GM19467 (cell line): ENCODE data around the gene PPP1R14C.
"Not testable (repeated sequence)": the region's sequence is repeated elsewhere in the genome, so short reads cannot be mapped to it uniquely, and the experiment has no call there.

Experiments
- ATAC-seq: cut with Tn5 transposase; IDR thresholded peaks from one replicate; pipeline ENCODE4 v1.9.1; 2021; ENCODE audit warnings: mild to moderate bottlenecking, moderate library complexity; ENCODE audit not compliant: unreplicated experiment

The PPP1R14C gene

DNA sequence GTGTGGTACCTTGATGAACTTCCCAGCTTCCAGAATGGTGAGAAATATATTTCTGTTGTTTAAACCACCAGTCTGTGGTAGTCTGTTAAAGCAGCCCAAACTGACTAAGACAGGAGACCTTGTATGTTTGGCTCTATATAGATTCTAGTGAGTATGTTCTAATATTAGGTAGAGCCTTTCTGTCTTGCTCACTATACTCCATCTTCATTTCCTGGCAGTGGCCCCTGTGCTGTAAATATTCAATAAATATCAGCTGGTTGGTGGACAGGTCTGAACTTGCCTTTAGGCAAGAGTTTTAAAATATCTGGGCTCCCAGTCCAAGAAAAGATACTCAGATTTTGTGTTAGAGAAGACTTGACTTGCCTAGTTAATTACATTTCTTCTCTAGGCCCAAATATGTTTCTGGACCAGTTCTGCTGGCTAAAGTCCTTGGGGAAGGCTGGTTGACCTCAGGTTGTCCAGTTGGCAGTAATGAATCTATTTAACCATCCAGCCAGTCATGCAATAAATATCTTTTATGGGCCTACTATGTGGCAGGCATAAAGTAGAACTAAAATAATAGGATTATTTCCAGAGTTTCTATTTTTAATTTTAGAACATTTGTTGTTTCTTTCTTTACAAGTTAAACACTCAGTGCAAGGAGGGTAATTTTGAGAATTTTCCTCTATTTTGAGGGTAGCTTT lies 22.3 kb downstream of the PPP1R14C start:
- no peak for ATAC-seq

DNA sequence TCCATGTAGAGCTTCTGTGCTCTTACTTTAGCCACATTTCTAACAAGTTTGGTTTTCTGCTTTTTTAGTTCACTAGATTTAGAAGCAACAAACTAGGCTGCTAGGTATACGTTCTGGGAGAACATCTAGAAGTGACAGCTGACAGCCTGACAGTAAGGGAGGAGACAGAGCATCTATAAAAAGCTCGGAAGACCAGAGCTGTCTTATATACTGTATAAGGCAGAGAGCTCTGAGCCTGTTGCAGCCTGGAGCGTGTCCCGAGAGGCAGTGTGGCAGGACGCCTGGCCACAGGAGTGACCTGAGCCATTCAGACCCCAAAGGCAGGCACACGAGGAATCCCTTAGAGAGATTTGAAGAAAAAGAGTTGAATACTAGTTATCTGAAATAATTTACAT lies 24.6 kb downstream of the PPP1R14C start:
- ATAC-seq, result no peak

DNA sequence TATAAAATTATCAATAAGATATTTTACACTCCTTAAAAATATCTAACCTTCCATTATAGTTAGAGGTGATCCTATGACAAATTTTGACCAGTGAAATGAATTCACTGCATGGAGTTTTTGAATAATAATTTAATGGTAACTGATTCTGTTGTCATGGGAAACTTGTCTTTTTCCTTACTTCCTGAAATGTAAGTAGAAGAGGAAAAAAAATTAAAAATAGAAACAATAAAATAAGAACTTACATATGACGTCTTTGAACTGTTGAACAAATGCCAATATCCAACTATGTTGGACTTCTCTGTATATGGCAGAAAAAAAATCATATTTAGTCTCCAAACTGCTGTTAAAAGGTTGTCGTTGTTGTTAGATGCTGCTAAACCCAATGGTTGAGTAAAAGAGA lies 26.3 kb downstream of the PPP1R14C start:
- no peak for ATAC-seq

DNA sequence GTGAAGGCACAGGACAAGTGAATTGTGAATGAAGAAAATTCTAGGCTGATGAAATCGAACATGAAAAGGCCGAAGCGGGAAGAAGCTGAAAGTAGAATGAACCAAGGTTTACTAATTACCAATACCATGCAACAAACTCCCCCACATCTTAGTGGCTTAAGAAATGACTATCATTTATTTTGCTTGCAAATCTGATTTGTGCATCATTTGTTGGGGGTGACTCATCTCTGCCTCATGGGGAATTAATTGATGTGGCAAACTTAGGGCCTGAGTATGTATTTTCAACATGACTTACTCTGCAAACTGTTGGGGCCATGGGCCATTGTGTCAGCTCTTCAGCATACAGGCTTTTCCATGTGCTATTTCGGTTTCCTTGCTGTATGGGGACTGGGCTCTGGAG lies 26.8 kb downstream of the PPP1R14C start:
- no peak for ATAC-seq

DNA sequence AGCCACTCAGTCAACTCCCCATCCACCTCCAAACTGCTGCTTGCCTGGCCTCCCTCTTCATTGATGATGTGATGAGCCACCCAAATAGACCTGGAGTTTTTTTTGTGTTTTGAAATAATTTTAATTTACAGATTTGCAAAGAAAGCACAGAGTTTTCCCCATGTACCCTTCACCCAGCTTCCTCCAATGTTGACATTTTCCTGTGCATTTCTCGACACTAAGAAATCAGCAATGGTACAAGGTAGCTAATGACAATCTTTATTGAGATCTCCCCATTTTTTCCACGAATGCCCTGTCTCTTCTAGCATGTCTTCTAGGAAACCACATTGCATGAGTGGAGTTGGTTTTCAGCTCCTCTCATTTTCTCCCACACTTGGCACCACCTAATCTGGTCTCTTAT lies 30.1 kb downstream of the PPP1R14C start:
- ATAC-seq, result no peak

DNA sequence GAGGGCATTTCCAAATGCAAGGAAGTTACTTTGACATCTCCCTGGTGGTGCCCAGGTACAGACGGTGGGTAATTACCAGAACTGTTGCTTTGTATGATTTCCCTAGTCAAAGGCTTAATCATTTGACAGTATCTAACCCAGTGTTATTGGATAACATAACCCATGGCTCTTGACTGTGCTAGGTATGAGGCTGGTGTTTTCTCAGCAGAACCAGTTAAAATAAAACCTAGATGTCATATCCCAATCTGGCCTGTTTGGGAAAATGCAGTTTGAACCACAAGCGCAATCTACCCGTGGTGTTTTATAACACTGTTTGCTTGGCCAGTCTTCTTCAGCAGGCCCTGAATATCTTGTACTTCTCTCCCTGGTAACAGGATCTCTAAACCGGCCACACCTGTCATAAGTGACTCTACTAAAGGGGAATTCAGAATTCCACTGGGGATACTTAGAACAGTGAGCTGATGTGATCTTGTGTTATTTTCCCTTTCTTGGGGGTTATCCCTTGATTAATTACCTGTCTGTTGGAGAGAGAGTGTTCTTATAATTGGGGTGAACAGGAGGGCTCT lies 32.8 kb downstream of the PPP1R14C start:
- no peak for ATAC-seq

DNA sequence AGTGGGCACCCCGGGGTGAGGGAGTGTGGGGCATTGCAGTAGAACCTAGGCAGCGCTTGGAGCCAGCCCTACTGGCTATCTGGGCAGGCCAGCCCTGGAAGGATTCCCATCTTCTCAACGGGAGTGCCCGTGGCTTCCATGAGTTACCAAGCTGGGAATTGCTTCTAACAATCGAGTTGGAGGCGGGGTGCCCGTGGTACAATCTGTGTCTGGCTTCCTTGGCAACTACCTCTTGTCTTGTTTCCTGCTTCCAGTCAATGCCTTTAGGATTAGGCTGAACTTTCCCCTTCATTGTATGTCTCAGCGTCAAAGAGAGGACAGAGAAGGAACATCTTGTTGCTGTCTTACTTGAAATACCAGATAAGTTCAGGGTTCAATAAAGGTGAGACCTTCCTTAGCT lies 33.3 kb downstream of the PPP1R14C start:
- ATAC-seq, result no peak

DNA sequence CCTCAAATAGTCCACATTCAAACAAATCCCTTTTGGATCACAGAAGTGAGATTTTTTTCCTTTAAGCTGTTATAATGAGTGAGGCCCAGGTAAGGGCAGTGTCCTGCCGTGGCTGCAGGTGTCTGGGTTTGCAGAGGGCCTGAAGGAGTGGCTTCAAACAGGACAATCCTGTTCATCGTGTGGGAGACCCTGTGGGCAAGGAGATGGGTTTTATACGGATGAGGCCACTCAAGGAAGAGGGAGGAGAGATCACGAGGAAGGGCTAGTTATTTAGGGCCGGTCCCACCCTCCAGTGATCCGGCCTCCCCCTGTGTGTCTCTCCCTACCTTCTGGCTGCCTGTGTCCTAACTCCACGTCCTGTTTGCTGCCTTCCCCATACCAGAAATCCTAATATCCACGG lies 33.8 kb downstream of the PPP1R14C start:
- no peak for ATAC-seq

DNA sequence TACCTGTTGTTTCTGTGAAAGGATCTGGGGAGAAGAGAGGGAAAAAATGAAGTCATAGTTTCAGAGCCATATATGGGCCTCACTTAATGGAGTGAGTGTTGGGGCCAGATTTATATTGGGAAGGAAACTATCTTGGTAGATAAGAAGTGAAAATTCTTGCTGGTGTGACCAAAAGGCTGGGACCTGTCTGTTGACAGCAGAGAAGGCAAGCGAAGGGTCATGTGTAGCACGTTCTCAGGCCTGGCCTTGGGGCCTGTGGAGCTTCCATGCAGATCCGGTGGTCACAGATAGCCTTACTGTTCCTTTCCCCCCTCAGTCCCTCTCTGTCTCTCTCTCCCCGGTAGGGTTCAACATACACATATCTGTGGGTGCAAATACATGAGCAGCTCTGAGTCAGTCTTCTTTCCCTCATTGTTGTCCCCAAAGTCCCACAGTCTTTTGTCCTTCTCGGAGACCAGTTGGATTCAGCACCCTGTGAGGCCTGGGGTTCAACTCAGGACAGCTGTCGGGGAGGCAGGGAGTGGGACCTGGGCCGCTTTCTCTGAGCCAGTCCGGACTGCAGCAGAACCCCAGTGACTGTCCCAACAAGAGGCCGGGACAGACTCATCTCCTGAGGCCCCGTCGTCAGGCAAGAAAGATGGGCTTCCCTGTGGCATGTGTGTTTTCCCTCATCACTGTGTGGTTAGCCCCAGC lies 34.6 kb downstream of the PPP1R14C start:
- ATAC-seq, result no peak

DNA sequence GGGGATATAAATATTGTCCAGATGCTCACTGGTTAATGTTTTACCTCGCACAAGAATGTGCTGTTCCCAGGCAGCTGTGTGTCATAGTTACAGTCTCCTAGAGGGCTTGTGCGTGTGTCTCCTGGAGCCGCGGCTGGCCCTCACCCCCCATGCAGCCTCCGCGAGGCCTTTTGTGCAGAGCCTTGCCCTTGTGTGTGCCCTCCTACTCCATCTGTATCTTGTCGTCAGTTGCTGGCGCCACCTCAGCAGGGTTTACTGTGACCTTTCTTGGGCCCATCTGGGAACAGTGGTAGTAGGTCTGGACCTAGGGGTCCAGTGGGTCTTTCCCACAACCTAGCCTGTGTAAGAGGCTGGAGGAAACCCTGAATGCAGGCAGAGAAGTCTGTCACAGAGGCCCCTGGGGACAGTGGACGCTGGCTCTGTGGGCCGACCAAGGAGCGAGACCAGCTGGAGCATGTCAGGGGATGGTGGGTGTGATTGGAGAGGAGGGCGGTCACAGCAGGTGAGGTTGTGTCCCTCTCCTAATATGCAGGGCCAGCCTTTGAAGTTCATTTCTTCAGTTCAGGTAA lies 35.2 kb downstream of the PPP1R14C start:
- ATAC-seq, result no peak

DNA sequence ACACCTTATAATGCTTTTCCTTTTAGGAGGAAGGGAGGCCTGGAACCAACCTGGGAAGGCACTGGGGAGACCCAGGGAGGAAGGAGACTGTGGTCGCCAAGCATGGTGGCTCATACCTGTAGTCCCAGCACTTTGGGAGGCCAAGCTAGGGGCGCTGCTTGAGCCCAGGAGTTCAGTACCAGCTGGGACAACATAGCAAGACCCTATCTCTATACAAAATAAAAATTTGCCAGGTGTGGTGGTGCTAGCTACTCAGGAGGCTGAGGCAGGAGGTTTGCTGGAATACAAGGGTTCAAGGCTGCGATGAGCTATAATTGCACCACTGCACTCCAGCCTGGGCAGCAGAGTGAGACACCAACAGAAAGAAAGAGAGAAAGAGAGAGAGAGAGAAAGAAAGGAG lies 36.2 kb downstream of the PPP1R14C start:
- ATAC-seq, result no peak

DNA sequence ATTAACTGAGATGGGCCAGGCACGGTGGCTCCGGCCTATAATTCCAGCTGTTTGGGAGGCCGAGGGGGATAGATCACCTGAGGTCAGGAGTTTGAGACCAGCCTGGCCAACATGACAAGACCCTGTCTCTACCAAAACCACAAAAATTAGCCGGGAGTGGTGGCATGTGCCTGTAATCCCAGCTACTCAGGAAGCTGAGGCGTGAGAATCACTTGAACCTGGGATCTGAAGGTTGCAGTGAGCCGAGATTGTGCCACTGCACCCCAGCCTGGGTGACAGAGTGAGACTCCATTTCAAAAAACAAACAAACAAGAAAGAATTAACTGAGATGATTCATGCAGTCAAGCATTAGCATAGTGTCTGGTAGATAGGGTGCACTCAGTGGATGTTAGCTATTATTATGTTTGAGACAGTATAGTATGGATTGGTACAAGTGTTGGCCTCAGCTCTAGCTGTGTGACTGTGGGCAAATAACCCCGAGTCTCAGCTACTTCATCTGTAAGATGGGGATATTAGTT lies 37.1 kb downstream of the PPP1R14C start:
- not testable (repeated sequence) for ATAC-seq

DNA sequence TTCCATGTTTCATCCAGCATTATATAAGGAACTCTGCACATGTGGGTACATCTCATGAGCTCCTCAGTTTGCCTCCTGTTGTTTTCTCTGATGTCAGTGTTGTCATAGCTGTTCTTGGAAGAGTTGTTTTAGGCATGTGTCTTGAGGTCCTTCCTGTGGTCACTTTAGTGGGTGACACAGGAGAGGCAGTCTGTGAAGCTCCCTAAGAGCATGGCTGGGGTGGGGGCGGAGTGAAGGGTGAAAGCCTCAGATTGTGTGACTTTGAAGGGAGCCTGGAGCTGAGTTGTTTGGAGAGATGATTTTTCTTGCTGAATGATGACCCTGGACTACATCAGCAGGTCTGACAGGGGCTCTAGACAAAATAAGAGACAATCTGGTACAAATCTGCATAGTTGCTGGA lies 37.7 kb downstream of the PPP1R14C start:
- ATAC-seq, result no peak

DNA sequence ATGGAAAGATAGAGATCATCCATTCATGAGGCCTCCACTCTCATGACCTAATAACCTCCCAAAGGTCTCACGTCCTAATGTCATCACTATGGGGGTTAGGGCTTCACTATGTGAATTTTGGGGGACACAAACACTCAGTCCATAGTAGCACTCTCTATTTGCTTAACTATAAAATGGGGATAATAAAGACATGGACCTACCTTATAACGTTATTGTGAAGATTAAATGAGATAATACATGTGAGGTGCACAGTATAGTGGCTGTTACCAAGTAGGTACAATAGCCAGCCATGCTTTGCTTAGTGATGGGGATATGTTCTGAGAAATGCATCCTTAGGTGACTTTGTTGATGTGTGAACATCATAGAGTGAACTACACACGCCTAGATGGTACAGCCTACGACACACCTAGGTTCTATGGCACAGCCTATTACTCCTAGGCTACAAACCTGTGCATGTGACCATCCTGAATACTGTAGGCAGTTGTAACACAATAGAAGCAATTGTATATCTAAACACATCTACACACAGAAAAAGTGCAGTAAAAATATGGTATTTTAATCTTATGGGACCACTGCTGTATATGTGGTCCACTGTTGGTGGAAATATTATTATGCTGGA lies 39.7 kb downstream of the PPP1R14C start:
- no peak for ATAC-seq

DNA sequence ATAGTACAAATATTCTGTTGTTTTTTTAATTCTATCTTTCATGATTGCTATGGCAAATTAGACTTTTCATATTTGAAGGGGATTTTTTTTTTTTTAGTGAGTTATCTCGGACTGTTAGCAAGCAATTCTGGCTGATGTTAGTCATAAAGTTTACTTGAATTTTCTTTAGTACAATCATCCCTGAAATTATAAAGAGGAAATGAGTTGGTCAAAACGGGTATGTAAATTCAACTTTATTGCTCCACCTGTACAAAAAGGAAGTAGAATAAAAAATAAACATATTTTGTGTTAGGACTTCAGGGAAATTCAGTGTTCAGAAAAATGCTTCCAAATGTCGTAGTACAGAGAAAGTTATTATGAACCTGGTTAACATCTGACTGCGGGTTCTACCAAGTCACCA lies 40.3 kb downstream of the PPP1R14C start:
- no peak for ATAC-seq

DNA sequence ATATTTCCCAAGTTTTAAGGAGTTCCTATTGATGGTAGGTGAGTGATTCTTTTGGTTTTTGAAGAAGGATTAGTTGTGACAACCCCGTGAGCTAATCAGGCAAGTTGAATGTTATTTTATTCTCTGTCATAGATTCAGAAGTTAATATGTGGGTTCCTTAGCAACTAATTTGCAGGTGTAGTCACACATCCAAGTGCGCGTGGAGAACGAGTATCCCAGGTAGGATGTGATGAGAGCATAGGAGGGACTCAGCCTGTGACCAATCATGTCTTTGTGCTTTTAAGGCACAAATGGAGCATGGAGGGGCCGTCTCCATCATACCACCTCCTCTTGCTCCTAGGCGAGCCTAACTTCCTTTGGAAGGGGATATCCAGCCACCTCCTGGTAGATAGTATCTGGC lies 41.1 kb downstream of the PPP1R14C start:
- no peak for ATAC-seq

DNA sequence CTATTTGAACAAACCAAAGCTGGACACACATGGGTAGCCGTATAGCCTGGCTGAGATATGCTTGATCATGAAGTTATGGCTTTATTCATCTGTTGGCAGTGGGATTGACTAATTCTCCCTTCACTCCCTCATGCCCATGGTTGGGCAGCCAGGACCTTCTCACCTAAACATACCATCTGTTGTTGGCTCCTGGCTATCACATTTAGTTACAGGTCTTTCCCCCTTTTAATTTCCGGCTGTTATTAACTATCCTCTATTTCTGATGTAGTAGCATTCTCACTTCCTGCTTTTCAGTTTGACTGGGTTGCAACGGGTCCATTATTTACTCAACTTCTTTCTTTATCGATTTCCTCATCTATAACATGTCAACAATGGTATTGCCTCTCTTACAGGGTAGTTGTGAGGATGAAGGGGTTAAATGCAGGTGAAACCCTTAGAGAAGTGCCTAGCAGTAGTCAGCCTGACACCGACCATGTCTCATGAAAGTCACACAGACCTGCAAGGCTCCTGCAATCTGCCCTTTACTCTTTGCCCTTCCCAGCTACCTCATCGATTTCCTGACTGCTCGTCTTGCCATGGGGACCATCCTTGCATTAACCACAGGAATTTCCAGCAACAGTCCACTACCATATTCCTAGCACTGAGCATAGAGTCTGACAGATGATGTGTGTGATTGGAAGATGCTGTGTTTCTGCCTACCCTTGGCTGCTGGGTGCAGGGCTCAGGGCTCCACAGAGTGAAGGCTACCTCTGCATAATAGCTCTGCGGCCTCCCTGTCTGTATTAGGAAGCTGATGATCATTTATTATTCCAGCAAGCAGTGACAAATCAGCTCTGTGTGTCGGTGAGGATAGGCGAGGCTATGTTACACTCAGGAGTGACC lies 42.2 kb downstream of the PPP1R14C start:
- ATAC-seq, result no peak

DNA sequence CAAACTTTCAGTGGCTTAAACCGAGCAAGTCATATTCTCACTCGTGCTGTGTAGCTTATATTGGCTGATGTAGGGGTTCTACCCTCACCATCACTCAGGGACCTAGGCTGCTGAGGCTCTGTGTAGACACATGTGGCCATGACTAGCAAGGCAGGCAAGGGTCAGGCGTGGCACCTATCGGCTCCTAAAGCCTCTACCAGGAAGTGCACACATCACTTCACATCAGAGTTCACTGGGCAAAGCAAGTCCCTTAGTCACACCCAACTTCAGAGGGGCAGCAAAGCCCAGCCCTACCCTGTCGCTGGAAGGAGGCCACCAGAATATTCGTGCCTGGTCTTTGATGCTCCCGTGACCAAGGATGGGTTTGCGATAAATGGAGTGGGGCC lies 42.9 kb downstream of the PPP1R14C start:
- ATAC-seq, result no peak

DNA sequence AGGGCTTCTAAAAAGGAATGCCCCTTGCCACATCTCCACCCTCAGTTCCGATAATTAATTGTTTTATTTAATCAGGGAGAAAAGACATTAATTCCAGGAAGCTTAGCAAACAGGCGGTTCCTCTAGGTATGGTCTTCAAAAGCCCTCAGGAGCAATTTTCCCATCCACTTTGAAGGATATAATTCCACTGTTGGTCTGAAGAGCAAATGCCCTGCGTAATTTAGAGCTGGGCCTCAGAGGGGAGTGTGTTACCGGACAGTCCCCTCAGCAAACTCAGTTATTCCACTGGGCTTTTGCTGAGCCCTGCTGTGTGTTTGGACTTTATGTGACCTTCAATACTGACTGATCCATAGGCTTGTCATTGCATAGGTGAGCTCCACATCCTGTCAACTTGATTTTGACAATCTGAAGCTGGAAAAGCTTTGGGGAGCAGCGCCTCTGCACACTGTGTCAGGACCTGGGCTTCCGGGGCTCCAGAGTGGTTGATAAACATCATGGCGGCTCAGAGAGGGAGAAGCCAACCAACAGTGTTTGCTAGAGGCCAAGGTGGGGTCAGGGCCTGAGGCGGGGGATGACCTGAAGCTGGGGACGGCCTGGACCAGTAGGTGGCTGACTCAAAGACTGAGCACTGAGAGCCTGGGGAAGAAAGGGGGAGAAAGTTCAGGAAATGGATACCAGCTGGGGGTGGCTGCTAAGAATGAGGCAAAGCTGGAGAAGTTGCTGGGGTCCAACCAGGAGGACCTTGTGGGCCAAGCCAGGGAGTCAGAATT lies 43.5 kb downstream of the PPP1R14C start:
- no peak for ATAC-seq

DNA sequence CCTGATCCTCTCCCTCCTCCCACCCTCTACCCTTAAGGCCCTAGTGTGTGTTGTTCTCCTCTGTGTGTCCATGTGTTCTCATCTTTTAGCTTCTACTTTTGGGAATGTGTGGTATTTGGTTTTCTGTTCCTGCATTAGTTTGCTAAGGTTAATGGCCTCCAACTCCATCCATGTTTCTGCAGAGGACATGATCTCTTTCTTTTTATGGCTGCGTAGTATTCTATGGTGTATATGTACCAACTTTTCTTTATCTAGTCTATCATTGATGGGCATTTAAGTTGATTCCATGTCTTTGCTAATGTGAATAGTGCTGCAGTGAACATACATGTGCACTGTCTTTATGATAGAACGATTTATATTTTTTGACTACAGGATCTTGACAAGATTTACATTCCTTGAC lies 44.6 kb downstream of the PPP1R14C start:
- not testable (repeated sequence) for ATAC-seq
